GM15510 (cell line): ENCODE results near the gene HS6ST1.

Source experiments
- POLR2A ChIP-seq: IDR thresholded peaks from 3 replicates; pipeline ENCODE4 v1.6.1; 2011; ENCODE audit warnings: borderline replicate concordance; ENCODE audit not compliant: insufficient read length; ENCODE audit errors: extremely low read depth

Gene HS6ST1

DNA sequence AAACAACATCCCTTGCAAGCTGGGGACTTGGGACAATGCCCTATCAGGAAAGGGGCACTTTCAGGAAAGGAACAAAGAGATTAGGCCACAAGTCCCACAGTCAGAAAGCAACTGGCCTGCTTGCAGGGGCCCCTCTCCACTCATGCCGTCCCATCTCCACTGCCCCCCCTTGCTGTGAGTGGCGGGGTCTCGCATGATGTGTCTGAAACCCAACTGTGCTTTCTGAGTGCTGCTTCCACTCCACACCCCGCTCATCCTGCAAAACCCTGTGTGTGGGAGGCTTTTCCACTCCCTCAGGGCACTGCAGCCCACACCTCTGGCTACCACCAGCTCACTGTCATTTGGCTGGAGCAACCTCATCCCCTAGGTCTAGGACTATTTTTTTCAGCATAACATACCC lies 7.9 kb downstream of the HS6ST1 start:
- no peak for TF ChIP-seq POLR2A

GRCh38 chr2:128310094-128310716 lies 8.5 kb downstream of the HS6ST1 start:
- no peak for TF ChIP-seq POLR2A

- no peak for TF ChIP-seq POLR2A
These were observed 9.2 kb downstream of the HS6ST1 start for GRCh38 chr2:128309280-128310093.

GRCh38 chr2:128308889-128309279 lies 9.8 kb downstream of the HS6ST1 start:
- no peak for TF ChIP-seq POLR2A

DNA sequence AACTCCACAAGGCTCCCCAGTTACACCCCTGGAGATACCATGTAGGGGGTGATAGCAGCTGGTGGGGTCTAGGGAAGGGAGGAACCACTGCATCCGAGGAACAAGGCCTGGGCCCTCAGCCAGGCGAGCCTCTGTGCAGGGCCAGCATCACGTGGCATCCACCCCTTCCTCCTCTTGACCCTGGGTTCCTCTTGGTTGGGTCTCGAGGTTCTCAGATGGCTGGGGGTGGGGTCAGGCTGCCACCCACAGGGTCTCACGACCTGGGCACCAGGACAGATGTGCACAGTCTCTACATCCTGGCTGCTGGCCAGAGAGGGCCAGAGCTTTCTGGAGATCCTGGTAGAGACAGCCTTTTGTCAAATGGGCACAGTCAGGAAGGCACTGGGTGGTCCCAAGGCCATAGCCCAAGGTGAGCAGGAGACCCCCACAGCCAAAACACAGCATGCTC lies 10.4 kb downstream of the HS6ST1 start:
- no peak for TF ChIP-seq POLR2A

DNA sequence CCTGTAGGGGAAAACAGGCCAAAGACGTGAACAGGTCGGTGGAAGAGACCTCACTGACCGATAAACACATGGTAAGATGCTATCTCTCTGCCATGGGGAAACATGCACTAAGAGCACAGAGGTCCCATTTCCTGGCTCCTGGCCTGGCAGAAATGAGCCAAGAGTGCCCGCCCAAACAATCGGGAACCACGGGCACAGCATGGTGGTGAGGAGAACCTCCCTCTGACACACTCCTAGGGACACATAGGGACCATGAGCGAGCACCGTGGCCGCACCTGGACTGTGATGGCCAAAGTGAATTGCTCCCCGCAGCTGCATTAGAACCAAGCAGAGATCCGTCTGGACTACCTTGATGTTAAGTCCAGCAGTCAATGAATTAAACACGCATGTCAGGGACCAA lies 11.1 kb downstream of the HS6ST1 start:
- TF ChIP-seq POLR2A: no peak

GRCh38 chr2:128306931-128307460 lies 11.7 kb downstream of the HS6ST1 start:
- no peak for TF ChIP-seq POLR2A

- TF ChIP-seq POLR2A: no peak
These were observed 12.4 kb downstream of the HS6ST1 start for GRCh38 chr2:128306081-128306930.

GRCh38 chr2:128305555-128306080 lies 13.1 kb downstream of the HS6ST1 start:
- TF ChIP-seq POLR2A: no peak

DNA sequence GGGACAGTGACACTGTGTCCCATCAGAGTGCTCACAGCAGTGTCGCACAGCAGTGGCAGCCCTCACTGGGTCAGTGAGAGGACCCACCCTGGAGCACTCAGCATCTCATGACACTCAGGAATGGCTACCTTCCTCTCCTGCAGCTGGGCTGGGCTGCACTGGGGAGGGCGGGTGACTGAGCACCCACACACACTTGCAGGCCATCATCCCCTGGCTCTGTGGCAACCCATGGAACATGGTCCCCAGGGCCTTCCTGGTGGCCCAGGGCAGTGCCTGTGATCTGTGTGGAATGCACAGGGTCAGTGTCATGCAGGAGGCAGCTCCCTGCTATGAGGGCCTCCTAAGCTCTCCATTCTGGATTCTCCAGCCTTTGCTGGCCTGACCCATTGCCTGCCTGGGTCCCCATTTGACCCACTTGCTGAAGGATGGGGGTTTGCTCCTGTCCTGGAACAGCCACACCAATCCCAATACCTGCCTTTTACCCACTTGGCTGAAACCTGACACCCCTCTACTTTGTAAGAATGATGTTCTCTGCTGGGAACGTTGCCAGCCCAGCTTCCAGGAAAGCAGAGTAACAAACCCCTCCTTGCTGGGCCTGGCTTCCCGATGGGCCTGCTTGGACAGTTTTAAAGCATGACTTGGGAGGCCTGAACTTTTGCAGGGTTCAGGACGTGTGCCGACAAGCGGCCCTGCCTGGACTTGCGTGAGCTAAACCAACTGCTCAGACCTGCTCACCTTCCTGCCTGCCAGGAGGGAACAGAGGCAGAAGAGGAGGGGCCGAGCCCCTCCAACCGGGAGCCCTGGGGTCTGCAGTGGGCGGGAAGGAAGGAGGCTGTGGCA lies 13.7 kb downstream of the HS6ST1 start:
- TF ChIP-seq POLR2A: no peak

DNA sequence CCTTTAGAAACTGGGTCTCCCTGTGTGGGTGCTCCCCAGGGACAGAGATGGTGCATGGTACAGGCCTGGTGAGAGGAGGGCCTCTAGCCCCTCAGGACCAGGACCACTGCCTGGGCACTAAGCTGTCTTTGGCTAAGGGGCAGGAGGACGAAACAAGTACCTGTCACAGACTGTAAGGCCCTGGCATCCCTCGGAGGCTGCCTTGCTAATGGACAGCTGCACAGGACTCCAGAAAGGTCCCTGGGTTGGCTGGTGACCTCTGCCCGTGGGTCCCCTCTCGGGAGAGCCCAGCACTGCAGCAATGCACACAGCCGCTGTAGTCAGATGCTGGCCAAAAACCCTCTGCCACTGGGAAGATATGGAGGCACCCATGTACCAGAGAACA lies 14.3 kb downstream of the HS6ST1 start:
- no peak for TF ChIP-seq POLR2A

- TF ChIP-seq POLR2A: no peak
These were observed 14.8 kb downstream of the HS6ST1 start for GRCh38 chr2:128303911-128304310.

- no peak for TF ChIP-seq POLR2A
These were observed 15.4 kb downstream of the HS6ST1 start for GRCh38 chr2:128303095-128303791.
